COLO829 (cell line): ENCODE results near the gene GPC5.
"Not testable (repeated sequence)": the region's sequence is repeated elsewhere in the genome, so short reads cannot be mapped to it uniquely, and the experiment has no call there.

Source experiments
- DNase-seq: peaks from one replicate; pipeline ENCODE4 v3.0.0; 2012; ENCODE audit warnings: low spot score

Gene GPC5

GRCh38 chr13:92461831-92462230 lies 1063.4 kb downstream of the GPC5 start:
- no peak for DNase-seq

- no peak for DNase-seq
These were observed 1064.7 kb downstream of the GPC5 start for GRCh38 chr13:92463134-92463533.

GRCh38 chr13:92473765-92474475 lies 1075.5 kb downstream of the GPC5 start:
- DNase-seq = no peak

- DNase-seq = no peak
These were observed 1082.0 kb downstream of the GPC5 start for GRCh38 chr13:92480387-92480786.

- DNase-seq = not testable (repeated sequence)
These were observed 1084.4 kb downstream of the GPC5 start for GRCh38 chr13:92482790-92483189.

- DNase-seq = no peak
These were observed 1085.5 kb downstream of the GPC5 start for GRCh38 chr13:92483894-92484293.

GRCh38 chr13:92487238-92487637 lies 1088.8 kb downstream of the GPC5 start:
- DNase-seq = no peak

- no peak for DNase-seq
These were observed 1089.9 kb downstream of the GPC5 start for GRCh38 chr13:92488249-92488852.

GRCh38 chr13:92491839-92492238 lies 1093.4 kb downstream of the GPC5 start:
- no peak for DNase-seq

- DNase-seq = no peak
These were observed 1096.5 kb downstream of the GPC5 start for GRCh38 chr13:92494915-92495314.

- no peak for DNase-seq
These were observed 1101.8 kb downstream of the GPC5 start for GRCh38 chr13:92500192-92500591.

GRCh38 chr13:92510416-92510815 lies 1112.0 kb downstream of the GPC5 start:
- no peak for DNase-seq

GRCh38 chr13:92512852-92513251 lies 1114.4 kb downstream of the GPC5 start:
- DNase-seq = no peak

- DNase-seq = no peak
These were observed 1115.3 kb downstream of the GPC5 start for GRCh38 chr13:92513672-92514071.

GRCh38 chr13:92514420-92515125 lies 1116.2 kb downstream of the GPC5 start:
- no peak for DNase-seq

GRCh38 chr13:92516878-92517277 lies 1118.5 kb downstream of the GPC5 start:
- DNase-seq = not testable (repeated sequence)

- not testable (repeated sequence) for DNase-seq
These were observed 1120.2 kb downstream of the GPC5 start for GRCh38 chr13:92518622-92519021.

GRCh38 chr13:92530364-92530763 lies 1131.9 kb downstream of the GPC5 start:
- no peak for DNase-seq

GRCh38 chr13:92535222-92536006 lies 1137.0 kb downstream of the GPC5 start:
- no peak for DNase-seq

GRCh38 chr13:92537471-92537870 lies 1139.0 kb downstream of the GPC5 start:
- DNase-seq = no peak

- no peak for DNase-seq
These were observed 1139.7 kb downstream of the GPC5 start for GRCh38 chr13:92538164-92538563.

- not testable (repeated sequence) for DNase-seq
These were observed 1140.7 kb downstream of the GPC5 start for GRCh38 chr13:92539148-92539547.
